Chondrocyte (in vitro differentiated cells): ENCODE results near the gene ARL5A. TPM values are rescaled to one million over a fixed set of nuclear protein-coding genes. Genes with fewer than 3 reads are reported as not detected.

Source experiments
- DNase-seq: peaks from one replicate; pipeline ENCODE4 v3.0.0; 2021; ENCODE audit warnings: mixed read lengths, low spot score
- H3K27ac Mint-ChIP-seq: one replicate; pipeline ENCODE4 v1.8.0; 2021; ENCODE audit warnings: mild to moderate bottlenecking, moderate library complexity, mixed read lengths; ENCODE audit not compliant: unreplicated experiment
- H3K27me3 Mint-ChIP-seq: 2 replicates; pipeline ENCODE4 v1.8.0; 2021; ENCODE audit warnings: low read depth, mixed read lengths
- H3K36me3 Mint-ChIP-seq: 2 replicates; pipeline ENCODE4 v1.8.0; 2021; ENCODE audit warnings: low read depth, mixed read lengths
- H3K4me1 Mint-ChIP-seq: 2 replicates; pipeline ENCODE4 v1.8.0; 2021; ENCODE audit warnings: low read depth, mild to moderate bottlenecking, mixed read lengths
- H3K4me3 Mint-ChIP-seq: one replicate; pipeline ENCODE4 v1.8.0; 2021; ENCODE audit warnings: mild to moderate bottlenecking, moderate library complexity, mixed read lengths; ENCODE audit not compliant: unreplicated experiment
- H3K9me3 Mint-ChIP-seq: 2 replicates; pipeline ENCODE4 v1.8.0; 2021; ENCODE audit warnings: low read depth, mixed read lengths
- total RNA-seq: library from RNA; stranded (reverse); gene quantifications from 3 replicates; pipeline ENCODE4 v1.2.1, GENCODE V29; 2021
- TF ChIP-seq, protein P1 (sequence below): fragments of 200-600 bp; sonication (generic); IDR thresholded peaks from 2 replicates; pipeline ENCODE4 v1.5.0; 2021; ENCODE audit warnings: antibody characterized with exemption, mild to moderate bottlenecking, moderate library complexity

The ARL5A gene
- total RNA-seq, 1 donor from 2014 or later, result 39.8 TPM

DNA sequence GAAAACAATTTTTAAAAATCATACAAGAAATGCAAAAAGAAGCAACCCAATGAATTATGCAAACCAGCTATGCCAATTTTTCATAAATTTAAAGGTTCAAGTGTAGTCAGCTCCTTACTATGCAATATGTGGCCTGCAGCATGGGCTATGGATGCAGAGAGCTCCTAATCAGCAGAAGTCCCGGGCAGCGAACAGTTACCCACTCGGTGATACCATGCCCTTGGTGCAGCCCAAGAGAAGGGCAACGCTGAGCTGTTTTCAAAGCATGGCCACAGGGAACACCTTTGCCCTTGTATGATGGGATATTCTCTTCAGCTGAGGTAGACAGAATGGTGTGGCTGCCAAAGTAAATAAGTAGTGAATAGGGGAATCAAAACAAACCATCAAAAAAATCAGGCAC, 17.3 kb upstream of the ARL5A start:
- no peaks in the 10 kb centered on the region for H3K36me3 Mint-ChIP-seq
- H3K4me1 Mint-ChIP-seq, result peaks cover 20% of the 10 kb centered on the region
- H3K27ac Mint-ChIP-seq, result no peak overlapping the region
- no peaks in the 10 kb centered on the region for H3K27me3 Mint-ChIP-seq
- TF ChIP-seq, protein P1, sequence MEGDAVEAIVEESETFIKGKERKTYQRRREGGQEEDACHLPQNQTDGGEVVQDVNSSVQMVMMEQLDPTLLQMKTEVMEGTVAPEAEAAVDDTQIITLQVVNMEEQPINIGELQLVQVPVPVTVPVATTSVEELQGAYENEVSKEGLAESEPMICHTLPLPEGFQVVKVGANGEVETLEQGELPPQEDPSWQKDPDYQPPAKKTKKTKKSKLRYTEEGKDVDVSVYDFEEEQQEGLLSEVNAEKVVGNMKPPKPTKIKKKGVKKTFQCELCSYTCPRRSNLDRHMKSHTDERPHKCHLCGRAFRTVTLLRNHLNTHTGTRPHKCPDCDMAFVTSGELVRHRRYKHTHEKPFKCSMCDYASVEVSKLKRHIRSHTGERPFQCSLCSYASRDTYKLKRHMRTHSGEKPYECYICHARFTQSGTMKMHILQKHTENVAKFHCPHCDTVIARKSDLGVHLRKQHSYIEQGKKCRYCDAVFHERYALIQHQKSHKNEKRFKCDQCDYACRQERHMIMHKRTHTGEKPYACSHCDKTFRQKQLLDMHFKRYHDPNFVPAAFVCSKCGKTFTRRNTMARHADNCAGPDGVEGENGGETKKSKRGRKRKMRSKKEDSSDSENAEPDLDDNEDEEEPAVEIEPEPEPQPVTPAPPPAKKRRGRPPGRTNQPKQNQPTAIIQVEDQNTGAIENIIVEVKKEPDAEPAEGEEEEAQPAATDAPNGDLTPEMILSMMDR, result no peak
- H3K4me3 Mint-ChIP-seq, result no peak overlapping the region
- H3K9me3 Mint-ChIP-seq, result no peaks in the 10 kb centered on the region
- DNase-seq, result no peak

DNA sequence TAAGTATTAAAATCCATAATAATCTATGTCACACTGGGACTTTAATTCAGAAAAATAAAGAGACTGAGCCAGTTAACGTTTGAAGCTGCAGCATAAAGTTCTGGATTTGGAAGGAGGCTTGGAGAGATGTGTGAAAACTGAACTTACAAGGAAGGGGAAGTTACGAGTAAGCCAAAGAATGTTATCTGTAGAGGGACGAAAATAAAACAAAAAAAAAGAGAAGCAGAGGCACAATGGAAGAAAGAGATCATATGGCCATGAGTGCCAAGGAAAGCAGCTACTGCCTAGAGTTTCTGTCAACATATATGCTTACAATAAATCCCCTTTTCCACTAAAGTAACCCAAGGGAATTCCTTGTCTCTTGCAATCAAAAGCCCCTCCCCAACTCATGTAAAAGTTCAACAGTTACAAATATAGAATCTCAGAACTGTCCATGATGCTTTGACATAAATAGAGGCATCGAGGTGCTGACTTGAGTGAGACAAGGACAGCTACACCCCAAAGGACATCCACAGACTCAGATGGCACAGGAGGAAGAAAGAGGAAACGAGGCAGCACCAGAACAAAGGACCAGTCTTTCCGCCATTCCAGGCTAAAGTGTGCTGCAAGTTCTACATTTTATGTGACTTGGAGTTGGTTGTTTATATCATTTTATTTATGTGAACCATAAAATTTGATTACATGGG, 16.1 kb upstream of the ARL5A start:
- TF ChIP-seq, protein P1, result no peak
- no peaks in the 10 kb centered on the region for H3K27me3 Mint-ChIP-seq

DNA sequence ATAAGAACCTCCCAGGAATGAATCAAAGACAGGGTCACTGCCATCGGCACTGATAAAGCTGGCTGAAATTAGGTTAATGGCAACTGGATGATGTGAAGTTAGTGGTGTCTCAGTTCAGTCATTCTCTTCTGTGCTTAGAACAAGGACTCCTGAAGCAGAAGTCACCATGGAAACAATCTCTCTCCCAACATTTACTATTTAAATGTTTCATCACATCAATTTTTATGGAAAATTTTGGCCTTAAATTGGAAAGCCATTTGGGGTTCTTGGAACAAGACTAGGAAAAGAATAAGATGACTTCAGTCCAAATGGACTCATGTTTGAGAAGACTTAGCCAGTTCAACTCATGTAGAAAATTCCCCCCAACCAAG, 15.5 kb upstream of the ARL5A start:
- no peaks in the 10 kb centered on the region for H3K9me3 Mint-ChIP-seq
- DNase-seq, result no peak
- no peak overlapping the region for H3K27ac Mint-ChIP-seq
- H3K36me3 Mint-ChIP-seq, result no peaks in the 10 kb centered on the region
- H3K4me3 Mint-ChIP-seq, result no peak overlapping the region
- TF ChIP-seq, protein P1, result no peak
- no peaks in the 10 kb centered on the region for H3K27me3 Mint-ChIP-seq
- peaks cover 20% of the 10 kb centered on the region for H3K4me1 Mint-ChIP-seq

More for the DNA sequence above, 16.1 kb upstream of the ARL5A start:
- no peak overlapping the region for H3K4me3 Mint-ChIP-seq
- DNase-seq, result no peak
- H3K9me3 Mint-ChIP-seq, result no peaks in the 10 kb centered on the region
- peak overlapping the region; percentile 50 for H3K27ac Mint-ChIP-seq
- no peaks in the 10 kb centered on the region for H3K36me3 Mint-ChIP-seq
- peaks cover 20% of the 10 kb centered on the region for H3K4me1 Mint-ChIP-seq

DNA sequence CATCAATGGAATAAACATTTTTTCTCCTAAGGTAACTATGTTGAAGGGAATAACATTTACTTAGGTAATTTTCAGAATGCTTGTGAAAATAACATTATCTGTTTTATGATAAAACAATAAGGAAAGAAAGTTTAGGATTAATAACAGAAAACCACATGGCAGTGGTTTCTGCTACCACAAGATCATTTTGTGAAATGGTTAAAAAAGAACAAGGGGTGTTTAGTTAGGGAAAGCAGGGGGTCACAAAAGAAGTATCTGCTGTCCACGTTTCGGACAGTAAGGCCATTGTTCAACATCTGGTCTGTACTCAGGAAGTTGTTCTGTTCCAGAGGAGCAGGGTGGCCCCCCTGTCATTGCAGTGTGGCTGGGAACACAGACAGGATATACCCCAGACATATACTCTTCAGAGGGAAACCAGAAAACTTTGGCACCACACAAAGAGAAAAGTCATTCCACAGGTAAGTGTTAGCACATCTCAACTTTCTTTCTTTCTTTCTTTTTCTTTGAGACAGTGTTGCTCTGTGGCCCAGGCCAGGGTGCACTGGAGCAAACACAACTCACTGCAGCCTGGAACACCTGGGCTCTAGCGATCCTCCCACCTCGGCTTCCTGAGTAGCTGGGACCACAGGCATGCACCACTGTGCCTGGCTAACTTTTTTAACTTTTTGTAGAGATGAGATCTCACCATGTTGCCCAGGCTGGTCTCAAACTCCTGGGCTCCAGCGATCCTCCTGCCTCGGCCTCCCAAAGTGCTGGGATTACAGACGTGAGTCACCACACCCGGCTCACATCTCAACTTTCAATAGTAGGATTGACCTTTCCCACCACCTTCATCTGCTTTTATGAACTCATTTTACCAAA, 14.8 kb upstream of the ARL5A start:
- H3K4me3 Mint-ChIP-seq, result no peak overlapping the region
- peak overlapping the region; percentile 49 for H3K27ac Mint-ChIP-seq
- TF ChIP-seq, protein P1, result no peak
- no peaks in the 10 kb centered on the region for H3K27me3 Mint-ChIP-seq
- DNase-seq, result no peak
- no peaks in the 10 kb centered on the region for H3K36me3 Mint-ChIP-seq
- peaks cover 20% of the 10 kb centered on the region for H3K4me1 Mint-ChIP-seq
- no peaks in the 10 kb centered on the region for H3K9me3 Mint-ChIP-seq

DNA sequence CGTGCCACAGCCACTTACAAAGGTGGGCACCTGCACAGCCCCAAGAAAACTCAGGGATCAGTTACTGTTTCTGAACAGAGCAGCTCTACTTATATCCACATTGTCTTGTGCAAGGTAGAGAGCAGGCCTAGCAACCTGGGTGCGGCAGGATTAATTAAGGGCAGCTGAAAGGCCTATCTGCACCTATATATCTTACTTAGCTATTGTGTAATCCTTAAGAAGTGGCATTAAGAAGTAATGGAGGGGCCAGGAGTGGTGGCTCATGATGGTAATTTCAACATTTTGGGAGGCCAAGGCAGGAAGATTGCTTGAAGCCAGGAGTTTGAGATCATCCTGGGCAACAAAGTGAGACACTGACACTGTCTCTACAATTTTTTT, 12.8 kb upstream of the ARL5A start:
- Mint-ChIP-seq H3K36me3 (no peaks in the 10 kb centered on the region), H3K27ac (no peak overlapping the region), H3K9me3 (no peaks in the 10 kb centered on the region), H3K4me3 (no peak overlapping the region), H3K4me1 (peaks cover 20% of the 10 kb centered on the region), H3K27me3 (no peaks in the 10 kb centered on the region)
- no peak for DNase-seq
- TF ChIP-seq, protein P1, result no peak
